GM23248 (cell line): ENCODE data around the gene SLC2A10. TPM values are rescaled to one million over a fixed set of nuclear protein-coding genes. Genes with fewer than 3 reads are reported as not detected.
A peak's percentile ranks its signal among the peaks of the same experiment; 100 is the strongest.

Experiments used
- DNase-seq: peaks from one replicate; pipeline ENCODE4 v3.0.0-alpha.2; 2015
- H2AFZ ChIP-seq: fragments of 200-600 bp; sonication (generic); 2 replicates; pipeline ENCODE4 v1.6.1; 2016; ENCODE audit warnings: antibody characterized with exemption
- H3F3A ChIP-seq: fragments of 200-600 bp; sonication (generic); 2 replicates; pipeline ENCODE4 v1.6.1; 2016; ENCODE audit warnings: mild to moderate bottlenecking, antibody characterized with exemption, mixed run types; ENCODE audit not compliant: insufficient read depth
- H3K27ac ChIP-seq: fragments of 200-600 bp; sonication (generic); 2 replicates; pipeline ENCODE4 v1.5.1; 2016; ENCODE audit warnings: mild to moderate bottlenecking
- H3K27me3 ChIP-seq: fragments of 200-600 bp; sonication (generic); replicated peaks from 2 replicates; pipeline ENCODE4 v1.6.1; 2016; ENCODE audit warnings: mild to moderate bottlenecking; ENCODE audit not compliant: insufficient read depth
- H3K36me3 ChIP-seq: fragments of 200-600 bp; sonication (generic); 2 replicates; pipeline ENCODE4 v1.6.1; 2016; ENCODE audit warnings: low read depth, mild to moderate bottlenecking
- H3K4me1 ChIP-seq: fragments of 200-600 bp; sonication (generic); 2 replicates; pipeline ENCODE4 v1.6.1; 2016; ENCODE audit warnings: mild to moderate bottlenecking; ENCODE audit not compliant: insufficient read depth
- H3K4me2 ChIP-seq: fragments of 200-600 bp; sonication (generic); one replicate; pipeline ENCODE4 v1.6.1; 2016; ENCODE audit warnings: mild to moderate bottlenecking; ENCODE audit not compliant: unreplicated experiment
- H3K4me3 ChIP-seq: fragments of 200-600 bp; sonication (generic); 2 replicates; pipeline ENCODE4 v1.5.1; 2016; ENCODE audit warnings: mild to moderate bottlenecking
- H3K79me2 ChIP-seq: fragments of 200-600 bp; sonication (generic); 2 replicates; pipeline ENCODE4 v1.6.1; 2016; ENCODE audit warnings: mild to moderate bottlenecking; ENCODE audit not compliant: insufficient read depth
- H3K9ac ChIP-seq: fragments of 200-600 bp; sonication (generic); 2 replicates; pipeline ENCODE4 v1.6.1; 2016; ENCODE audit warnings: mild to moderate bottlenecking
- H3K9me2 ChIP-seq: fragments of 200-600 bp; sonication (generic); 2 replicates; pipeline ENCODE4 v1.6.1; 2016; ENCODE audit warnings: mixed run types, mild to moderate bottlenecking, moderate library complexity; ENCODE audit not compliant: insufficient read depth
- H3K9me3 ChIP-seq: fragments of 200-600 bp; sonication (generic); one replicate; pipeline ENCODE4 v1.6.1; 2017; ENCODE audit warnings: low read depth
- H4K20me1 ChIP-seq: fragments of 200-600 bp; sonication (generic); 2 replicates; pipeline ENCODE4 v1.6.0; 2016; ENCODE audit not compliant: insufficient read depth
- EZH2 ChIP-seq: fragments of 200-600 bp; sonication (generic); IDR thresholded peaks from 2 replicates; pipeline ENCODE4 v1.6.1; 2018; ENCODE audit warnings: antibody characterized with exemption, mild to moderate bottlenecking; ENCODE audit not compliant: insufficient read depth, poor library complexity, severe bottlenecking
- EZH2phosphoT487 ChIP-seq: fragments of 200-600 bp; sonication (generic); IDR thresholded peaks from 2 replicates; pipeline ENCODE4 v1.6.1; 2018; ENCODE audit warnings: antibody characterized with exemption, moderate library complexity, mild to moderate bottlenecking, low read depth; ENCODE audit not compliant: insufficient read depth
- WGBS, 2 experiments: methylation state at CpG; one replicate each; pipeline ENCODE4 v1.1.6; 2015 to 2017; ENCODE audit warnings: low lambda C conversion rate in 2 of 2, low coverage in 1 of 2; ENCODE audit errors: missing lambda C conversion rate in 2 of 2; 5-methylcytosine and 5-hydroxymethylcytosine counted together
- in situ Hi-C: fragments of 300-500 bp; cut with MboI; formaldehyde crosslinking; loops from 2 replicates; pipeline ENCODE4 v1.15.0; 2020
- polyA plus RNA-seq: library from polyadenylated mRNA; unstranded; fragments of >200 nt; fragmentation: Nextera tagmentation; extraction: Ambion mirVana; gene quantifications from 2 replicates; pipeline ENCODE4 v1.2.1, GENCODE V29; 2016
- total RNA-seq: library from RNA; depleted of rRNA; stranded (reverse); fragments of >200 nt; shearing (Covaris generic); gene quantifications from 2 replicates; pipeline ENCODE4 v1.2.3, GENCODE V29; 2014

SLC2A10 gene
- total and polyA plus RNA-seq, 2 experiments from 2014 or later: 26.2 to 48.0 TPM

GRCh38 chr20:46761566-46761965, 52.1 kb downstream of the SLC2A10 start:
- no peaks in the 10 kb centered on the region for H3K9me2 ChIP-seq
- TF ChIP-seq EZH2phosphoT487 (no peak), EZH2 (no peak)
- 78 to 86% methylated on average over 9 of the region's 9 CpGs for WGBS, 2 experiments
- H2AFZ ChIP-seq: no peak overlapping the region
- no peaks in the 10 kb centered on the region for H3K9me3 ChIP-seq
- H3K79me2 ChIP-seq: no peaks in the 10 kb centered on the region
- H3K27me3 ChIP-seq: peaks cover 12% of the 10 kb centered on the region; the same call in 1 of the 2 replicates
- no peak overlapping the region for H3K4me3 ChIP-seq
- in situ Hi-C loops: loop anchor here (10.0 to 25.0 kb wide), 3 partner anchors 383 to 851 kb away; no protein-coding TSS in a partner anchor
- H3K9ac ChIP-seq: no peak overlapping the region
- no peaks in the 10 kb centered on the region for H3K36me3 ChIP-seq
- 0 out of 2 replicates have a peak, but pooled peaks cover 3% of the 10 kb centered on the region for H3K4me1 ChIP-seq
- H3F3A ChIP-seq: no peaks in the 10 kb centered on the region
- H3K27ac ChIP-seq: no peak overlapping the region
- no peak for DNase-seq
- H4K20me1 ChIP-seq: no peaks in the 10 kb centered on the region
- H3K4me2 ChIP-seq: no peak overlapping the region

DNA sequence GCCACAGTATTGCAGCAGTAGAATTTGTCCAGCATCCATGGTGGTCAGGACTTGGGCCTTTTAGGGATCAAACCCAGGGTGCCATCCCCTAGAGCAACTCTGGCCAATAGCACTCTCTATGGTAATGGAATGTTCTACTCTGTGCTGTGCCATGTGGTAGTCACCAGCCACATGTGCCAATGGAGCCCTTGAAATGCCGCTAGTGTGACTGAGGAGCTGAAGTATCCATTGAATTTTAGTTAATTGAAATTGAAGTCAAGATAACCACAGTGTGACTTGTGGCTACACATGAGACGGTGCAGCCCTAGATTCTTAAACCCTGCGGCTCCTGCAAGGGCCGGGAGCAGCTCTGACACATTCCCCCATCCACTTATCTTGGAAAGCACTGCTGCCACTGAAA, 54.6 kb downstream of the SLC2A10 start:
- H3K4me2 ChIP-seq: no peak overlapping the region
- H3K9me3 ChIP-seq: no peaks in the 10 kb centered on the region
- no peaks in the 10 kb centered on the region for H3K36me3 ChIP-seq
- no peaks in the 10 kb centered on the region for H3K79me2 ChIP-seq
- no peaks in the 10 kb centered on the region for H3F3A ChIP-seq
- in situ Hi-C loops: loop anchor here (10.0 to 25.0 kb wide), 3 partner anchors 381 to 848 kb away; no protein-coding TSS in a partner anchor
- peaks cover 12% of the 10 kb centered on the region; the same call in 1 of the 2 replicates for H3K27me3 ChIP-seq
- no peaks in the 10 kb centered on the region for H4K20me1 ChIP-seq
- no peak overlapping the region for H3K4me3 ChIP-seq
- H3K9me2 ChIP-seq: no peaks in the 10 kb centered on the region
- H3K27ac ChIP-seq: no peak overlapping the region
- WGBS, 2 experiments: 70 to 83% methylated on average over 4 of the region's 4 CpGs
- H2AFZ ChIP-seq: no peak overlapping the region
- TF ChIP-seq EZH2phosphoT487: no peak
- DNase-seq: no peak
- H3K4me1 ChIP-seq: no peaks in the 10 kb centered on the region
- H3K9ac ChIP-seq: no peak overlapping the region

DNA sequence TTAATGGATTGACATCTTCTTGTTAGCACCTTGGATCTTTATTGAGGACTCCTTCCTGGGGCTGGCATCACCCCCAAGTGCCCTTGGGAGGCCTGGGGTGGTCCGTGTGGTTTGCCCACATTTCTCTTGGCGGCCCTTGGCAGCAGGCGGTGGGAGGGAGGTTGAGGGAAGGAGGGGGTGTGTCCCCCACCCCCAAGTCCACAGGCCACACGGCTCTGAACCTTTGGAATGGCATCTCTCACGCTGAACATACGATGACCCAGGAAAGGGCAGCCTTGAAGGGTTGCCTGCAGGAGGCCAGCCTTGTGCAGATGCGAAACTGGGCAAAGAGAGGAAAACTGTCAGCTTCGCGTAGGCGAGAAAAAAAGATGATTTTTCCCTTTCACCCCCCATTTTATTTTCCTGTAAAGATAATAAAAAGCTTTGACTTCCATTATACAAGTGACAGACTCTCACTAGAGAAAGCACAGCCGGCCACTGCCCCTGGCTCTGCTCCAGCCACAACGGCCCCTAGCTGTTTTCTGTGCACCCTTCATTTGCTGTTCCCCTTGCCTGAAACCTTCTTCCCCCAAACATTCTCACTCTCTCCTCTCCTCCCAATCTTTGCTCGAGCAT, 56.2 kb downstream of the SLC2A10 start:
- Histone ChIP-seq H3K4me3 (no peak overlapping the region), H3K36me3 (no peaks in the 10 kb centered on the region), H4K20me1 (no peaks in the 10 kb centered on the region), H3K9ac (no peak overlapping the region), H3K9me2 (no peaks in the 10 kb centered on the region), H3K4me2 (no peak overlapping the region), H3K4me1 (no peaks in the 10 kb centered on the region), H2AFZ (no peak overlapping the region), H3K9me3 (no peaks in the 10 kb centered on the region), H3F3A (no peaks in the 10 kb centered on the region), H3K27me3 (peaks cover 12% of the 10 kb centered on the region; the same call in 1 of the 2 replicates), H3K27ac (no peak overlapping the region), H3K79me2 (no peaks in the 10 kb centered on the region)
- in situ Hi-C loops: loop anchor here (10.0 to 25.0 kb wide), 3 partner anchors 379 to 847 kb away; no protein-coding TSS in a partner anchor
- no peak for DNase-seq
- TF ChIP-seq EZH2 (no peak), EZH2phosphoT487 (no peak)
- 54 to 55% methylated on average over 13 of the region's 13 CpGs for WGBS, 2 experiments

- Histone ChIP-seq H3F3A (no peaks in the 10 kb centered on the region), H3K9ac (no peak overlapping the region), H3K27me3 (peaks cover 12% of the 10 kb centered on the region; the same call in 1 of the 2 replicates), H3K36me3 (no peaks in the 10 kb centered on the region), H3K79me2 (no peaks in the 10 kb centered on the region), H2AFZ (no peak overlapping the region), H4K20me1 (no peaks in the 10 kb centered on the region), H3K4me2 (no peak overlapping the region), H3K9me3 (no peaks in the 10 kb centered on the region), H3K27ac (no peak overlapping the region), H3K9me2 (no peaks in the 10 kb centered on the region), H3K4me1 (no peaks in the 10 kb centered on the region), H3K4me3 (no peak overlapping the region)
- no peak for TF ChIP-seq EZH2phosphoT487
- in situ Hi-C loops: loop anchor here (10.0 to 25.0 kb wide), 3 partner anchors 378 to 845 kb away; no protein-coding TSS in a partner anchor
- DNase-seq: peak; percentile 62
- WGBS, 2 experiments: 69 to 70% methylated on average over 4 of the region's 4 CpGs
Observed at GRCh38 chr20:46767127-46767761, 57.8 kb downstream of the SLC2A10 start.
